ENCODE results near the gene GYS2. TPM values are rescaled to one million over a fixed set of nuclear protein-coding genes. Genes with fewer than 3 reads are reported as not detected.

GYS2 gene
- total RNA-seq, 1 experiment from 2014 or later: not detected

- DNase-seq (ENCODE audit: low read depth, low spot score): no peak
- intact Hi-C loops (cut with micrococcal nuclease; ENCODE audit: unreplicated experiment) (loop anchor here (5.0 kb wide), 1 partner anchor 76 kb away; no protein-coding TSS in a partner anchor), in situ Hi-C loops (cut with HindIII; ENCODE audit: low pct_unique_long_range_greater_than_20kb, low sequenced_read_pairs) (no loop called here)
- ChIA-PET POLR2A (no interaction called here), CTCF (no interaction called here)
- no TSS peak for BruUV-seq (replicated peaks)
- H3K9me3 ChIP-seq (ENCODE audit: control insufficient read depth, insufficient read depth, low read depth, low read length): no peaks in the 10 kb centered on the region
- H3K27ac ChIP-seq (ENCODE audit: low read length): no peak overlapping the region
- no peak for ATAC-seq
- no peak overlapping the region for H3K4me3 ChIP-seq (ENCODE audit: low read depth in 2 of 2, low read length in 2 of 2)
- H3K27me3 ChIP-seq (ENCODE audit: control insufficient read depth, insufficient read depth, low read length): no peaks in the 10 kb centered on the region
- H3K4me1 ChIP-seq (ENCODE audit: control insufficient read depth, insufficient read depth, low read length): no peaks in the 10 kb centered on the region
- TF ChIP-seq TCF7L2 (IDR thresholded peaks at IDR 0.05; ENCODE audit: low read depth, low read length) (no peak), SIN3A (IDR thresholded peaks at IDR 0.05; ENCODE audit: borderline replicate concordance, insufficient read depth, low read depth, low read length) (no peak), POLR2AphosphoS5 (IDR thresholded peaks at IDR 0.05; ENCODE audit: low read depth, low read length) (no peak)
- TF ChIP-seq, protein P1, sequence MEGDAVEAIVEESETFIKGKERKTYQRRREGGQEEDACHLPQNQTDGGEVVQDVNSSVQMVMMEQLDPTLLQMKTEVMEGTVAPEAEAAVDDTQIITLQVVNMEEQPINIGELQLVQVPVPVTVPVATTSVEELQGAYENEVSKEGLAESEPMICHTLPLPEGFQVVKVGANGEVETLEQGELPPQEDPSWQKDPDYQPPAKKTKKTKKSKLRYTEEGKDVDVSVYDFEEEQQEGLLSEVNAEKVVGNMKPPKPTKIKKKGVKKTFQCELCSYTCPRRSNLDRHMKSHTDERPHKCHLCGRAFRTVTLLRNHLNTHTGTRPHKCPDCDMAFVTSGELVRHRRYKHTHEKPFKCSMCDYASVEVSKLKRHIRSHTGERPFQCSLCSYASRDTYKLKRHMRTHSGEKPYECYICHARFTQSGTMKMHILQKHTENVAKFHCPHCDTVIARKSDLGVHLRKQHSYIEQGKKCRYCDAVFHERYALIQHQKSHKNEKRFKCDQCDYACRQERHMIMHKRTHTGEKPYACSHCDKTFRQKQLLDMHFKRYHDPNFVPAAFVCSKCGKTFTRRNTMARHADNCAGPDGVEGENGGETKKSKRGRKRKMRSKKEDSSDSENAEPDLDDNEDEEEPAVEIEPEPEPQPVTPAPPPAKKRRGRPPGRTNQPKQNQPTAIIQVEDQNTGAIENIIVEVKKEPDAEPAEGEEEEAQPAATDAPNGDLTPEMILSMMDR (IDR thresholded peaks at IDR 0.05): no peak
- TF ChIP-seq, protein P2, sequence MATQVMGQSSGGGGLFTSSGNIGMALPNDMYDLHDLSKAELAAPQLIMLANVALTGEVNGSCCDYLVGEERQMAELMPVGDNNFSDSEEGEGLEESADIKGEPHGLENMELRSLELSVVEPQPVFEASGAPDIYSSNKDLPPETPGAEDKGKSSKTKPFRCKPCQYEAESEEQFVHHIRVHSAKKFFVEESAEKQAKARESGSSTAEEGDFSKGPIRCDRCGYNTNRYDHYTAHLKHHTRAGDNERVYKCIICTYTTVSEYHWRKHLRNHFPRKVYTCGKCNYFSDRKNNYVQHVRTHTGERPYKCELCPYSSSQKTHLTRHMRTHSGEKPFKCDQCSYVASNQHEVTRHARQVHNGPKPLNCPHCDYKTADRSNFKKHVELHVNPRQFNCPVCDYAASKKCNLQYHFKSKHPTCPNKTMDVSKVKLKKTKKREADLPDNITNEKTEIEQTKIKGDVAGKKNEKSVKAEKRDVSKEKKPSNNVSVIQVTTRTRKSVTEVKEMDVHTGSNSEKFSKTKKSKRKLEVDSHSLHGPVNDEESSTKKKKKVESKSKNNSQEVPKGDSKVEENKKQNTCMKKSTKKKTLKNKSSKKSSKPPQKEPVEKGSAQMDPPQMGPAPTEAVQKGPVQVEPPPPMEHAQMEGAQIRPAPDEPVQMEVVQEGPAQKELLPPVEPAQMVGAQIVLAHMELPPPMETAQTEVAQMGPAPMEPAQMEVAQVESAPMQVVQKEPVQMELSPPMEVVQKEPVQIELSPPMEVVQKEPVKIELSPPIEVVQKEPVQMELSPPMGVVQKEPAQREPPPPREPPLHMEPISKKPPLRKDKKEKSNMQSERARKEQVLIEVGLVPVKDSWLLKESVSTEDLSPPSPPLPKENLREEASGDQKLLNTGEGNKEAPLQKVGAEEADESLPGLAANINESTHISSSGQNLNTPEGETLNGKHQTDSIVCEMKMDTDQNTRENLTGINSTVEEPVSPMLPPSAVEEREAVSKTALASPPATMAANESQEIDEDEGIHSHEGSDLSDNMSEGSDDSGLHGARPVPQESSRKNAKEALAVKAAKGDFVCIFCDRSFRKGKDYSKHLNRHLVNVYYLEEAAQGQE (IDR thresholded peaks at IDR 0.05; ENCODE audit: insufficient read depth in 1 of 2, low read depth in 2 of 2, low read length in 1 of 2): no peak
- H3K36me3 ChIP-seq (ENCODE audit: control insufficient read depth, insufficient read depth, low read length): no peaks in the 10 kb centered on the region
Measured at GRCh38 chr12:21606175-21606574, 1.5 kb upstream of the GYS2 start.

DNA sequence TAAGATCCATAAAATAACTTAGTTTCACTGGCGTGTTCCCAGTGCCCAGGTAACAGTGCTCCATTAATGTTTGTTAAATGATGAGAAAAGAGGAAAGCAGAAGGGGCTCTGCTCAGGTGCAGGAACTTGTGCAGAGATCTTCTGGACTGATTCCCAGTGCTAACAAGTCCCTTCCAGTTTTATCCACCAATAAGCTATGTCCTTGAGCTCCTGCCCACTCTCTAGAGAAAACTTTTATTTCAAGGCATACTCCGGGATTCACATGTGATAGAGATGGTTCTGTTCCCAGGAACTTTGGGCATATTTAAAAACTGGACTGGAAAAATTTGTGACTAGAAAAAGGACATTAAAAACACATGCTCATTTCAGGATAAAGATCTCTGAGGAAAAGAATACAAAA lies 1.9 kb downstream of the GYS2 start:
- CTCF ChIA-PET: no interaction called here
- Histone ChIP-seq H3K4me1 (ENCODE audit: control insufficient read depth, insufficient read depth, low read length) (no peaks in the 10 kb centered on the region), H3K36me3 (ENCODE audit: control insufficient read depth, insufficient read depth, low read length) (no peaks in the 10 kb centered on the region), H3K4me3 (ENCODE audit: low read depth in 2 of 2, low read length in 2 of 2) (no peak overlapping the region), H3K27me3 (ENCODE audit: control insufficient read depth, insufficient read depth, low read length) (no peaks in the 10 kb centered on the region), H3K27ac (ENCODE audit: low read length) (no peak overlapping the region), H3K9me3 (ENCODE audit: control insufficient read depth, insufficient read depth, low read depth, low read length) (no peaks in the 10 kb centered on the region)
- POLR2A ChIA-PET: no interaction called here
- intact Hi-C loops (cut with micrococcal nuclease; ENCODE audit: unreplicated experiment): no loop called here
- no TSS peak for BruUV-seq (replicated peaks)
- ATAC-seq (no peak), DNase-seq (ENCODE audit: low read depth, low spot score) (no peak)
- in situ Hi-C loops (cut with HindIII; ENCODE audit: low pct_unique_long_range_greater_than_20kb, low sequenced_read_pairs): no loop called here
- TF ChIP-seq, protein P1 (IDR thresholded peaks at IDR 0.05): no peak
- TF ChIP-seq, protein P2 (IDR thresholded peaks at IDR 0.05; ENCODE audit: insufficient read depth in 1 of 2, low read depth in 2 of 2, low read length in 1 of 2): no peak
- no peak for TF ChIP-seq POLR2AphosphoS5 (IDR thresholded peaks at IDR 0.05; ENCODE audit: low read depth, low read length)
- no peak for TF ChIP-seq TCF7L2 (IDR thresholded peaks at IDR 0.05; ENCODE audit: low read depth, low read length)
- no peak for TF ChIP-seq SIN3A (IDR thresholded peaks at IDR 0.05; ENCODE audit: borderline replicate concordance, insufficient read depth, low read depth, low read length)
